ENCODE measurements around the gene CLC.
A peak's percentile ranks its signal among the peaks of the same experiment; 100 is the strongest.

The CLC gene

GRCh38 chr19:39710333-39710890 is 27.4 kb downstream of the CLC start:
- TF ChIP-seq, protein P1, sequence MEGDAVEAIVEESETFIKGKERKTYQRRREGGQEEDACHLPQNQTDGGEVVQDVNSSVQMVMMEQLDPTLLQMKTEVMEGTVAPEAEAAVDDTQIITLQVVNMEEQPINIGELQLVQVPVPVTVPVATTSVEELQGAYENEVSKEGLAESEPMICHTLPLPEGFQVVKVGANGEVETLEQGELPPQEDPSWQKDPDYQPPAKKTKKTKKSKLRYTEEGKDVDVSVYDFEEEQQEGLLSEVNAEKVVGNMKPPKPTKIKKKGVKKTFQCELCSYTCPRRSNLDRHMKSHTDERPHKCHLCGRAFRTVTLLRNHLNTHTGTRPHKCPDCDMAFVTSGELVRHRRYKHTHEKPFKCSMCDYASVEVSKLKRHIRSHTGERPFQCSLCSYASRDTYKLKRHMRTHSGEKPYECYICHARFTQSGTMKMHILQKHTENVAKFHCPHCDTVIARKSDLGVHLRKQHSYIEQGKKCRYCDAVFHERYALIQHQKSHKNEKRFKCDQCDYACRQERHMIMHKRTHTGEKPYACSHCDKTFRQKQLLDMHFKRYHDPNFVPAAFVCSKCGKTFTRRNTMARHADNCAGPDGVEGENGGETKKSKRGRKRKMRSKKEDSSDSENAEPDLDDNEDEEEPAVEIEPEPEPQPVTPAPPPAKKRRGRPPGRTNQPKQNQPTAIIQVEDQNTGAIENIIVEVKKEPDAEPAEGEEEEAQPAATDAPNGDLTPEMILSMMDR (IDR thresholded peaks at IDR 0.05; ENCODE audit: insufficient read depth, low read depth, low read length, missing control alignments): no peak
- H3K4me3 ChIP-seq (ENCODE audit: low read depth, low read length): no peak overlapping the region
- DNase-seq (ENCODE audit: low read depth): no peak

- no peak overlapping the region for H3K4me3 ChIP-seq (ENCODE audit: low read depth, low read length)
- DNase-seq (ENCODE audit: low read depth): no peak
- TF ChIP-seq, protein P1 (IDR thresholded peaks at IDR 0.05; ENCODE audit: insufficient read depth, low read depth, low read length, missing control alignments): no peak
These were observed 28.6 kb downstream of the CLC start for GRCh38 chr19:39709026-39709872.

GRCh38 chr19:39708594-39708993 is 29.2 kb downstream of the CLC start:
- no peak overlapping the region for H3K4me3 ChIP-seq (ENCODE audit: low read depth, low read length)
- TF ChIP-seq, protein P1 (IDR thresholded peaks at IDR 0.05; ENCODE audit: insufficient read depth, low read depth, low read length, missing control alignments): no peak
- DNase-seq (ENCODE audit: low read depth): peak; percentile 74

GRCh38 chr19:39705578-39706188 is 32.1 kb downstream of the CLC start:
- DNase-seq (ENCODE audit: low read depth): peak; percentile 78
- TF ChIP-seq, protein P1 (IDR thresholded peaks at IDR 0.05; ENCODE audit: insufficient read depth, low read depth, low read length, missing control alignments): no peak
- peak overlapping the region; percentile 12 for H3K4me3 ChIP-seq (ENCODE audit: low read depth, low read length)

GRCh38 chr19:39704181-39705044 is 33.4 kb downstream of the CLC start, which contains the start of gene LGALS14:
TSS of gene LGALS14 (plus strand) at chr19:39704481. CDS start at chr19:39704529, 48 bp downstream.
- peak; percentile 79 for DNase-seq (ENCODE audit: low read depth)
- H3K4me3 ChIP-seq (ENCODE audit: low read depth, low read length): peak within 1 kb of the TSS; percentile 12
- TF ChIP-seq, protein P1 (IDR thresholded peaks at IDR 0.05; ENCODE audit: insufficient read depth, low read depth, low read length, missing control alignments): no peak

- no peak overlapping the region for H3K4me3 ChIP-seq (ENCODE audit: low read depth, low read length)
- TF ChIP-seq, protein P1 (IDR thresholded peaks at IDR 0.05; ENCODE audit: insufficient read depth, low read depth, low read length, missing control alignments): no peak
- DNase-seq (ENCODE audit: low read depth): peak; percentile 89
These were observed 36.5 kb downstream of the CLC start for GRCh38 chr19:39701291-39701690.
